ENCODE measurements around the gene MDFI. TPM values are rescaled to one million over a fixed set of nuclear protein-coding genes. Genes with fewer than 3 reads are reported as not detected.

The MDFI gene
- polyA plus RNA-seq, 2 of the 4 experiments (the other 2 are of a cell fraction), result 0.06 to 0.30 TPM

DNA sequence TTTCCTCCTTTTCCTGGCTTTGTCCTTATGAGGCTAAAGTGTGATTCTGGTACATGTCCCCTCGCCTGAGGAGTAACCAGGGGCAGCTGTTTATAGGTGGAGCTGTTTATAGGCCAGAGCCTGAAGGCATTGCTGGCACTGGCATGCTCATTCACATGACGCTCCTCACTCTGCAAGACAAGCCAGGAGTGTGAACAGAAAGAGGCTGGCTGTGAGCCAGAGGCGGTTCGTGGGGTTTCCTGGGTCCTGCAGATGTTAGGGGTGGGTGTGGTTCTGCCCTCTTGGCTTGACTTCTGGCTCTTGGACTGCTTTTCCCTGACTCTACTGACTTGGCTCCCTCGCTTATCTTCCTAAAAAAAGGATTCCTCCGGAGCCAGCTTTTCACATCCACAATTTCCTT, 12.8 kb upstream of the MDFI start:
- no peak for TF ChIP-seq POLR2A (IDR thresholded peaks at IDR 0.05; ENCODE audit: low read length)
- no peak for TF ChIP-seq RARB (CRISPR knock-in tag; IDR thresholded peaks at IDR 0.05)
- no peak for TF ChIP-seq CEBPB (IDR thresholded peaks at IDR 0.05)
- TF ChIP-seq, protein P1, sequence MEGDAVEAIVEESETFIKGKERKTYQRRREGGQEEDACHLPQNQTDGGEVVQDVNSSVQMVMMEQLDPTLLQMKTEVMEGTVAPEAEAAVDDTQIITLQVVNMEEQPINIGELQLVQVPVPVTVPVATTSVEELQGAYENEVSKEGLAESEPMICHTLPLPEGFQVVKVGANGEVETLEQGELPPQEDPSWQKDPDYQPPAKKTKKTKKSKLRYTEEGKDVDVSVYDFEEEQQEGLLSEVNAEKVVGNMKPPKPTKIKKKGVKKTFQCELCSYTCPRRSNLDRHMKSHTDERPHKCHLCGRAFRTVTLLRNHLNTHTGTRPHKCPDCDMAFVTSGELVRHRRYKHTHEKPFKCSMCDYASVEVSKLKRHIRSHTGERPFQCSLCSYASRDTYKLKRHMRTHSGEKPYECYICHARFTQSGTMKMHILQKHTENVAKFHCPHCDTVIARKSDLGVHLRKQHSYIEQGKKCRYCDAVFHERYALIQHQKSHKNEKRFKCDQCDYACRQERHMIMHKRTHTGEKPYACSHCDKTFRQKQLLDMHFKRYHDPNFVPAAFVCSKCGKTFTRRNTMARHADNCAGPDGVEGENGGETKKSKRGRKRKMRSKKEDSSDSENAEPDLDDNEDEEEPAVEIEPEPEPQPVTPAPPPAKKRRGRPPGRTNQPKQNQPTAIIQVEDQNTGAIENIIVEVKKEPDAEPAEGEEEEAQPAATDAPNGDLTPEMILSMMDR (IDR thresholded peaks at IDR 0.05), result no peak
- TF ChIP-seq SREBF2 (IDR thresholded peaks at IDR 0.05), result no peak
- no peak for TF ChIP-seq MYC (IDR thresholded peaks at IDR 0.05; ENCODE audit: borderline replicate concordance, low read length)
- TF ChIP-seq POLR2AphosphoS2 (conservative IDR thresholded peaks at IDR 0.05; ENCODE audit: low read length), result no peak
- TF ChIP-seq, protein P2, sequence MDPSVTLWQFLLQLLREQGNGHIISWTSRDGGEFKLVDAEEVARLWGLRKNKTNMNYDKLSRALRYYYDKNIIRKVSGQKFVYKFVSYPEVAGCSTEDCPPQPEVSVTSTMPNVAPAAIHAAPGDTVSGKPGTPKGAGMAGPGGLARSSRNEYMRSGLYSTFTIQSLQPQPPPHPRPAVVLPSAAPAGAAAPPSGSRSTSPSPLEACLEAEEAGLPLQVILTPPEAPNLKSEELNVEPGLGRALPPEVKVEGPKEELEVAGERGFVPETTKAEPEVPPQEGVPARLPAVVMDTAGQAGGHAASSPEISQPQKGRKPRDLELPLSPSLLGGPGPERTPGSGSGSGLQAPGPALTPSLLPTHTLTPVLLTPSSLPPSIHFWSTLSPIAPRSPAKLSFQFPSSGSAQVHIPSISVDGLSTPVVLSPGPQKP (IDR thresholded peaks at IDR 0.05; ENCODE audit: low read depth, low read length), result no peak
- no peak for TF ChIP-seq FOSL2 (IDR thresholded peaks at IDR 0.05)
- TF ChIP-seq FOSL2 (CRISPR knock-in tag; IDR thresholded peaks at IDR 0.05), result no peak
- TF ChIP-seq HOXA7 (CRISPR knock-in tag; IDR thresholded peaks at IDR 0.05), result no peak
- no peak for TF ChIP-seq CHD4 (IDR thresholded peaks at IDR 0.05; ENCODE audit: borderline replicate concordance)
- TF ChIP-seq ESRRA (IDR thresholded peaks at IDR 0.05; ENCODE audit: borderline replicate concordance, low read length), result no peak
- TF ChIP-seq ZSCAN20 (CRISPR knock-in tag; IDR thresholded peaks at IDR 0.05), result no peak
- TF ChIP-seq, protein P3, sequence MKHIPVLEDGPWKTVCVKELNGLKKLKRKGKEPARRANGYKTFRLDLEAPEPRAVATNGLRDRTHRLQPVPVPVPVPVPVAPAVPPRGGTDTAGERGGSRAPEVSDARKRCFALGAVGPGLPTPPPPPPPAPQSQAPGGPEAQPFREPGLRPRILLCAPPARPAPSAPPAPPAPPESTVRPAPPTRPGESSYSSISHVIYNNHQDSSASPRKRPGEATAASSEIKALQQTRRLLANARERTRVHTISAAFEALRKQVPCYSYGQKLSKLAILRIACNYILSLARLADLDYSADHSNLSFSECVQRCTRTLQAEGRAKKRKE (CRISPR knock-in tag; IDR thresholded peaks at IDR 0.05; ENCODE audit: low read depth), result no peak
- TF ChIP-seq GATA3 (IDR thresholded peaks at IDR 0.05; ENCODE audit: borderline replicate concordance), result no peak
- no peak for TF ChIP-seq ZFP36 (IDR thresholded peaks at IDR 0.05; ENCODE audit: borderline replicate concordance, partially characterized antibody)
- TF ChIP-seq TP53 (CRISPR knock-in tag; IDR thresholded peaks at IDR 0.05), result no peak
- TF ChIP-seq KDM1A (IDR thresholded peaks at IDR 0.05; ENCODE audit: low read depth), result no peak
- Histone ChIP-seq H3K4me1 (no peaks in the 10 kb centered on the region), H3K9me3 (peaks cover 14% of the 10 kb centered on the region; the same call in 2 of the 3 replicates), H3K27ac (no peak overlapping the region), H3K4me2 (no peak overlapping the region), H3K4me3 (no peak overlapping the region)
- ATAC-seq (no peak), FAIRE-seq (no peak), DNase-seq (ENCODE audit: low read depth in 1 of 2, low spot score in 1 of 2) (no peak)
- CTCF ChIA-PET, result interaction anchor here (0.9 to 2.1 kb wide), 3 partner anchors 22 to 258 kb away, joined by 3 to 6 read pairs (median 4); no protein-coding TSS in a partner anchor
- POLR2A ChIA-PET, result interaction anchor here (1.3 kb wide), 1 partner anchor 11 kb away, joined by 3 read pairs; no protein-coding TSS in a partner anchor
- WGBS (ENCODE audit: missing lambda C conversion rate), result 56% methylated on average over 6 of the region's 6 CpGs

DNA sequence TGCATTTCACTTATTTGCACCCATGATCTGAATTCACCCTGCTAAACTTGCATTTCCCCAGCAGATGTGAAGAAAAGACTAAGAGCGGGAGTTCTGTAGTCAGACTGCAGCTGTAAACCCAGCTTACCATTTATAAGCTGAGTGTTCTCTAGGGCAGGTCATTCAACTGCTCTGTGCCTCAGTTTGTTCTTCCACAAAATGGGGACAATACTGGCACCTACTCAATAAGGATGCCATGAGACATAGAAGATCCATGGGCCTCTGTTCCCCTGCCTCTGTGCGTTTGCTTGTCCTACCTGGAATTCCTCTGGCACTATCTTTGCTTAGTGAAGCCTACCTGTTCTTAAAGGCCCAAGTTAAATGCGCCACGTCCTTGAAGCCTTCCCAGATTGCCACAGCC, 12.2 kb upstream of the MDFI start:
- TF ChIP-seq, protein P4, sequence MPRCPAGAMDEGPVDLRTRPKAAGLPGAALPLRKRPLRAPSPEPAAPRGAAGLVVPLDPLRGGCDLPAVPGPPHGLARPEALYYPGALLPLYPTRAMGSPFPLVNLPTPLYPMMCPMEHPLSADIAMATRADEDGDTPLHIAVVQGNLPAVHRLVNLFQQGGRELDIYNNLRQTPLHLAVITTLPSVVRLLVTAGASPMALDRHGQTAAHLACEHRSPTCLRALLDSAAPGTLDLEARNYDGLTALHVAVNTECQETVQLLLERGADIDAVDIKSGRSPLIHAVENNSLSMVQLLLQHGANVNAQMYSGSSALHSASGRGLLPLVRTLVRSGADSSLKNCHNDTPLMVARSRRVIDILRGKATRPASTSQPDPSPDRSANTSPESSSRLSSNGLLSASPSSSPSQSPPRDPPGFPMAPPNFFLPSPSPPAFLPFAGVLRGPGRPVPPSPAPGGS (IDR thresholded peaks at IDR 0.05), result no peak
- no peak for TF ChIP-seq RCOR1 (IDR thresholded peaks at IDR 0.05; ENCODE audit: low read depth, low read length)
- no peak for TF ChIP-seq RFX5 (IDR thresholded peaks at IDR 0.05)
- TF ChIP-seq CEBPB (IDR thresholded peaks at IDR 0.05), result no peak
- TF ChIP-seq, protein P5, sequence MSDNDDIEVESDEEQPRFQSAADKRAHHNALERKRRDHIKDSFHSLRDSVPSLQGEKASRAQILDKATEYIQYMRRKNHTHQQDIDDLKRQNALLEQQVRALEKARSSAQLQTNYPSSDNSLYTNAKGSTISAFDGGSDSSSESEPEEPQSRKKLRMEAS (IDR thresholded peaks at IDR 0.05), result no peak
- TF ChIP-seq JUN (IDR thresholded peaks at IDR 0.05), result no peak
- no peak for TF ChIP-seq CBX2 (IDR thresholded peaks at IDR 0.05; ENCODE audit: borderline replicate concordance, low read depth)
- TF ChIP-seq POLR2AphosphoS2 (conservative IDR thresholded peaks at IDR 0.05; ENCODE audit: low read length), result no peak
- TF ChIP-seq SREBF2 (IDR thresholded peaks at IDR 0.05), result no peak
- TF ChIP-seq, protein P2 (IDR thresholded peaks at IDR 0.05; ENCODE audit: low read depth, low read length), result no peak
- no peak for TF ChIP-seq TP53 (CRISPR knock-in tag; IDR thresholded peaks at IDR 0.05)
- no peak for DNase-seq (ENCODE audit: low read depth in 1 of 2, low spot score in 1 of 2)
- Histone ChIP-seq H3K4me3 (no peak overlapping the region), H3K4me1 (no peaks in the 10 kb centered on the region), H3K9me3 (peaks cover 8% of the 10 kb centered on the region; the same call in 1 of the 3 replicates), H3K4me2 (no peak overlapping the region), H3K27ac (no peak overlapping the region)
- CTCF ChIA-PET, result interaction anchor here (0.6 to 2.1 kb wide), 4 partner anchors 23 to 258 kb away, joined by 3 to 7 read pairs (median 4); no protein-coding TSS in a partner anchor
- WGBS (ENCODE audit: missing lambda C conversion rate), result 82% methylated on average over 4 of the region's 4 CpGs
- no peak for ATAC-seq
- FAIRE-seq, result no peak
- POLR2A ChIA-PET, result interaction anchor here (1.3 kb wide), 1 partner anchor 11 kb away, joined by 3 read pairs; no protein-coding TSS in a partner anchor
